ENCODE measurements around the gene THNSL1. TPM values are rescaled to one million over a fixed set of nuclear protein-coding genes. Genes with fewer than 3 reads are reported as not detected.

The THNSL1 gene
- total and polyA plus RNA-seq, 2 of the 8 experiments (the other 6 are each of a cell fraction or from before 2014, with no cell fraction given): 1.4 to 3.1 TPM

- TF ChIP-seq E2F6 (IDR thresholded peaks at IDR 0.05): no peak
- TF ChIP-seq POU5F1 (IDR thresholded peaks at IDR 0.05; ENCODE audit: low read depth, low read length): no peak
- TF ChIP-seq CTBP2 (IDR thresholded peaks at IDR 0.05; ENCODE audit: borderline replicate concordance, insufficient read depth, insufficient read length, low read length): no peak
- no peak for TF ChIP-seq RBBP5 (IDR thresholded peaks at IDR 0.05; ENCODE audit: borderline replicate concordance, low read depth, low read length)
- no peak for TF ChIP-seq EZH2 (IDR thresholded peaks at IDR 0.05; ENCODE audit: low read depth, low read length, severe bottlenecking)
Measured at GRCh38 chr10:24981161-24981710, 35.2 kb upstream of the THNSL1 start (continued).
